ENCODE measurements around the gene FKBP6.
"Not testable (repeated sequence)": the region's sequence is repeated elsewhere in the genome, so short reads cannot be mapped to it uniquely, and the experiment has no call there.

FKBP6 gene

DNA sequence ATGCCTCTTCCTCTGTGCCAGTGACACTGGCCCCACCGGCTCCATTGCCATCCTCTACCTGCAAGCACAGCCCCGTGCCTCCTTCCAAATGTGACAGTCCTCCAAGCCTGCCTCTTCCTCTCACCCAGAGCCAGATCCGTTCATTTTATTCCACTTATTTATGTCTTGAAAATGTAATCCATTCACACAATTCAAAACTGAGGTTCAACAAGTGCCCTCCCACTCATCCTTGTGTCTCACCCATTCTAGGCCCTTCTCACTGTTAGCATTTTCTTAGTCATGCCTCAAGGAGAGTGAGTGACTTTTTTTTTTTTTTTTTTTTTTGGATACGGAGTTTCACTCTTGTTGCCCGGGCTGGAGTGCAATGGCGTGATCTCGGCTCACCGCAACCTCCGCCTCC lies 41.7 kb downstream of the FKBP6 start:
- Mint-ChIP-seq H3K36me3 (ENCODE audit: low read depth) (no peaks in the 10 kb centered on the region), H3K4me1 (peaks cover 8% of the 10 kb centered on the region), H3K9me3 (no peaks in the 10 kb centered on the region), H3K27ac (no peak overlapping the region), H3K27me3 (ENCODE audit: low read depth) (peaks cover 4% of the 10 kb centered on the region), H3K4me3 (no peak overlapping the region)
- TF ChIP-seq, protein P1, sequence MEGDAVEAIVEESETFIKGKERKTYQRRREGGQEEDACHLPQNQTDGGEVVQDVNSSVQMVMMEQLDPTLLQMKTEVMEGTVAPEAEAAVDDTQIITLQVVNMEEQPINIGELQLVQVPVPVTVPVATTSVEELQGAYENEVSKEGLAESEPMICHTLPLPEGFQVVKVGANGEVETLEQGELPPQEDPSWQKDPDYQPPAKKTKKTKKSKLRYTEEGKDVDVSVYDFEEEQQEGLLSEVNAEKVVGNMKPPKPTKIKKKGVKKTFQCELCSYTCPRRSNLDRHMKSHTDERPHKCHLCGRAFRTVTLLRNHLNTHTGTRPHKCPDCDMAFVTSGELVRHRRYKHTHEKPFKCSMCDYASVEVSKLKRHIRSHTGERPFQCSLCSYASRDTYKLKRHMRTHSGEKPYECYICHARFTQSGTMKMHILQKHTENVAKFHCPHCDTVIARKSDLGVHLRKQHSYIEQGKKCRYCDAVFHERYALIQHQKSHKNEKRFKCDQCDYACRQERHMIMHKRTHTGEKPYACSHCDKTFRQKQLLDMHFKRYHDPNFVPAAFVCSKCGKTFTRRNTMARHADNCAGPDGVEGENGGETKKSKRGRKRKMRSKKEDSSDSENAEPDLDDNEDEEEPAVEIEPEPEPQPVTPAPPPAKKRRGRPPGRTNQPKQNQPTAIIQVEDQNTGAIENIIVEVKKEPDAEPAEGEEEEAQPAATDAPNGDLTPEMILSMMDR (IDR thresholded peaks at IDR 0.05; ENCODE audit: unreplicated experiment in 3 of 3) = no peak

DNA sequence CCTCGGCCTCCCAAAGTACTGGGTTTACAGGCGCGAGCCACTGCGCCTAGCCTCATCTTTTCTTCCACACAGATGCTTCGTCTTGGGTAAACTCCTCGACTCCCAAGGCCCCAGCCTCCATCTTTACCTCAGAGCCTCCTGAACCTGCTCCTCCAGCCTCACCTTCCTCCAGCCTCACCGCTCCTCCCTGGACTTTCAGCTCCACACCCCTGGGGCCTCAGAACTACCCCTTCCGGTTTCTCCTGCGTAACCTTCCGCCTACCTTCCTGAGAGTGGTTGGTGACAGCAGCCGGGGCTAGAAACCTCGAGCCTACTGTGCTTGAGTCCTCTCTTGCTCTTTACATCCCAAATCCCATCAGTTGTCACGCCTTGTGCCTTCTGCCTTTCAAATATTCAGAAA lies 45.8 kb downstream of the FKBP6 start:
- Mint-ChIP-seq H3K4me3 (no peak overlapping the region), H3K4me1 (no peaks in the 10 kb centered on the region), H3K36me3 (ENCODE audit: low read depth) (no peaks in the 10 kb centered on the region), H3K27ac (no peak overlapping the region), H3K9me3 (no peaks in the 10 kb centered on the region), H3K27me3 (ENCODE audit: low read depth) (no peaks in the 10 kb centered on the region)
- TF ChIP-seq, protein P1 (IDR thresholded peaks at IDR 0.05; ENCODE audit: unreplicated experiment in 3 of 3) = no peak

DNA sequence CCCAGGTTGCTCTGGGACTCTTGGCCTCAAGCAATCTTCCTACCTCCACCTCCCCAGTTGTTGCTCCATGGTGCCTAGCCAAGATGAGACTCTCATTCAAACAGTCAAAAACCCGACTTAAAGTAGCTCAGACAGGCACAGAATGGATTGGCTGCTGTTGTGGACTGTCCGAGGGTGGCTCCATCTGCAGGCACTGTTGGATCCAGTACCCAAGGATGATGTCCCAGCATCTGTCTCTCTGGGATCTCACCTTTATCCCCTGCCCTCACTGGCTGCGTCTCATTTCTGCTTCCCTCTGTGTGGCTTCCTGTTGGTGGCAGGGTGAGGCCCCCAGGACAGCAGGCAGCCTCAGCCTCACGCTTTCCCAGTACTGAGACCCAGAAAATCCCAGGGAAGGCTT lies 48.3 kb downstream of the FKBP6 start:
- not testable (repeated sequence) for H3K27ac Mint-ChIP-seq; H3K4me1 Mint-ChIP-seq; H3K27me3 Mint-ChIP-seq (ENCODE audit: low read depth)

DNA sequence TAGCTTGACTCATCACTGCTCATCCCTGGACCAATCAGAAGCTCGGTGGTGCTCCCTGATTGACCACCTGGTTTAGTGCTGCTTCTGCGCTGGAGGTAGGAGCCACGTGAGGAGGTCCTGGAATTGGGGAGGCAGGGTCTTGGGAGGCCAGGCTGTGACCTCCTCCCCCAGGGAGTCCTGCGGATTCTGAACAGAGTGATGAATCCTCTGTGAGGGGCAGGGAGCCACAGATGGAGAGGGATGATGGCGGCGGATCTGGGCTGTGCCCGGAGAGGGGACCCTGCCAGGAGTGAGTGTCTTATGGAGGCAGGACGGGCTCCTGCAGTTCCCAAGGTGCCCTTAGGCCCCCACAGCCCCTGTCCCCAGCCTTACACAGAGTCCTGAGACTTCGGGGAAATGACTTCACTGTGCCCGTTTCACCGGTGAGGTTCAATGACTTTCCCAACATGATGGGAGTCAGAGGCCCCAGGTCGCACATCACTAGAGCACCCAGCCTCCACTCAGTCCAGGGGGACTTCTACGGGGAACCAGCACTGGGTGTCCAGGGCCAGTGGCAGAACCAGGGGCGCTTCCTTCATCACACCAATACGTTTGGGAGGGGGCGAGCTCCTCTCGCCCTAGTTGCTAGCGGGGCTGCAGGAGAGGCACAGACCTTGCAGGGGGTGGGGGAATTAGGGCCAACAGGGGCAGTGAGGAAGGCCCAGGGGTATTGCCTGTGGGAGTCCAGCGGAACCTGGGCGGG lies 48.9 kb downstream of the FKBP6 start:
- H3K27me3 Mint-ChIP-seq (ENCODE audit: low read depth) = no peaks in the 10 kb centered on the region
- H3K36me3 Mint-ChIP-seq (ENCODE audit: low read depth) = no peaks in the 10 kb centered on the region

More for the DNA sequence above, 48.3 kb downstream of the FKBP6 start:
- not testable (repeated sequence) for H3K4me3 Mint-ChIP-seq; H3K36me3 Mint-ChIP-seq (ENCODE audit: low read depth); H3K9me3 Mint-ChIP-seq

DNA sequence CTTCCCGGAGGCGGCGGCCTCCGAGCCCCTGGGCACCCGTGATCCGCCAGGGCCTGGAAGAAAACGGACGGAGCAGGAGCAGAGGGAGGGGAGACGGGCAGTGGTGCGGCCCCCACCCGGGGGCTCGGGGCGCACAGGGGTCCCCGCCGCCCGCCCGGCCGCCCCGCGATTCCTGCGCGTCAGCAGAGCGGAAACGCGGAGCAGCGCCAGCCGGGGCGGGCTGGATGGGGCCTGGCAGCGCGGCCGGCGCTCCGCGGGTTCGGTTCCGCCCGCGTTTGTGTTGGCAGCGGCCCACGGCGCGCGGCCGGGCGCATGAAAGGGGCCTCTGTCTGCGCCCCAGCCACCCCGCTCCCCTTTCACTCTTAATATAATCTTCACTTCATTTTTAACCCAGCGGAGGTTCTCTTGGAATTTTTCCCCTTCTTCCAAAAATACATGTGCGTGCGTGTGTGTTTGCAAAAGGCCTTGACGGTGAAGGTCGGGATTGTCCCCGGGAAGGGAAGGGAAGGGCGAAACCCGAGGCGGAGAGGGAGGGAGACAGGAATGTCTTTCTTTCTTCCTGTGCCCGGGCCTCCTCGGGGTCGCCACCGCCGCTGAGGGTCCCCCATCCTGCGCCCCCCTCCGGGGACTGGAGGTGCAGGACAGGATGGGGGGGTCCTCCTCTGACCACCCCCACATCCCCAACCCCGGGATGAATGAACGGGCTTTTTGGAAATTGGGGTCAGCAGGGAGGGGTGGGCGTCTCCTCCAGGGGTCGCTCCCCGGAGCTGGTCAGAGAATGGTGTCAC lies 49.6 kb downstream of the FKBP6 start:
- not testable (repeated sequence) for H3K4me1 Mint-ChIP-seq; H3K27ac Mint-ChIP-seq; H3K36me3 Mint-ChIP-seq (ENCODE audit: low read depth); H3K9me3 Mint-ChIP-seq; H3K4me3 Mint-ChIP-seq; H3K27me3 Mint-ChIP-seq (ENCODE audit: low read depth)

More for the DNA sequence above, 48.9 kb downstream of the FKBP6 start:
- TF ChIP-seq, protein P1 (IDR thresholded peaks at IDR 0.05; ENCODE audit: unreplicated experiment in 3 of 3) = no peak
- H3K4me3 Mint-ChIP-seq = no peak overlapping the region
- H3K4me1 Mint-ChIP-seq = no peaks in the 10 kb centered on the region
- H3K9me3 Mint-ChIP-seq = peaks cover 5% of the 10 kb centered on the region
- H3K27ac Mint-ChIP-seq = no peak overlapping the region

DNA sequence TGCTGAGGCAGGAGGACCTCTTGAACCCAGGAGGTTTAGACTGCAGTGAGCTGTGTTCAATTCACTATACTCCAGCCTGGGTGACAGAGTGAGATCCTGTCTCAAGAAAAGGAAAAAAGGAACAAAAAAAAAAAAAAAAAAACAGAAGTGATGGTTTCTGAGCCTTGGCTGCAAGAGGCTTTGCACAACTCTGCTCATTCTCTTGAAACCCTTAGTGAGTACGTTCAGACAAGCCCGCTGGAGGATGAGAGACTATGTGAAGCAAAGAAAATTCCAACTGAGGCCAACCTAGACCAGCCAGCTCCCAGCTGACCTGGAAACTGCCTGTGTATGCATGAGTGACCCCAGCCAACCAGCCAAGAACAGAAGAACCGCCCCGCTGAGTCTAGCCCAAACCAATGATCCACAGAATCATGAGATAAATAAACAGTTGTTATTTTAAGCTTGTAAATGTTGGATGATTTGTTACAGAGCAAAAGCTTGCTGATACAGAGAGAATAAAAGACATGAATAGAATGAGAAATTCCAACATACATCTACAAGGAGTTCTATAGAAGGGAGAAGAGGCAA lies 55.1 kb downstream of the FKBP6 start:
- TF ChIP-seq, protein P1 (IDR thresholded peaks at IDR 0.05; ENCODE audit: unreplicated experiment in 3 of 3) = no peak
- H3K27ac Mint-ChIP-seq = no peak overlapping the region
- no peaks in the 10 kb centered on the region for H3K27me3 Mint-ChIP-seq (ENCODE audit: low read depth)
- H3K9me3 Mint-ChIP-seq = peaks cover 27% of the 10 kb centered on the region
- H3K4me1 Mint-ChIP-seq = no peaks in the 10 kb centered on the region
- H3K4me3 Mint-ChIP-seq = no peak overlapping the region
- H3K36me3 Mint-ChIP-seq (ENCODE audit: low read depth) = peaks cover 3% of the 10 kb centered on the region
